ENCODE results near the gene RYR2.
A peak's percentile ranks its signal among the peaks of the same experiment; 100 is the strongest.

RYR2 gene

DNA sequence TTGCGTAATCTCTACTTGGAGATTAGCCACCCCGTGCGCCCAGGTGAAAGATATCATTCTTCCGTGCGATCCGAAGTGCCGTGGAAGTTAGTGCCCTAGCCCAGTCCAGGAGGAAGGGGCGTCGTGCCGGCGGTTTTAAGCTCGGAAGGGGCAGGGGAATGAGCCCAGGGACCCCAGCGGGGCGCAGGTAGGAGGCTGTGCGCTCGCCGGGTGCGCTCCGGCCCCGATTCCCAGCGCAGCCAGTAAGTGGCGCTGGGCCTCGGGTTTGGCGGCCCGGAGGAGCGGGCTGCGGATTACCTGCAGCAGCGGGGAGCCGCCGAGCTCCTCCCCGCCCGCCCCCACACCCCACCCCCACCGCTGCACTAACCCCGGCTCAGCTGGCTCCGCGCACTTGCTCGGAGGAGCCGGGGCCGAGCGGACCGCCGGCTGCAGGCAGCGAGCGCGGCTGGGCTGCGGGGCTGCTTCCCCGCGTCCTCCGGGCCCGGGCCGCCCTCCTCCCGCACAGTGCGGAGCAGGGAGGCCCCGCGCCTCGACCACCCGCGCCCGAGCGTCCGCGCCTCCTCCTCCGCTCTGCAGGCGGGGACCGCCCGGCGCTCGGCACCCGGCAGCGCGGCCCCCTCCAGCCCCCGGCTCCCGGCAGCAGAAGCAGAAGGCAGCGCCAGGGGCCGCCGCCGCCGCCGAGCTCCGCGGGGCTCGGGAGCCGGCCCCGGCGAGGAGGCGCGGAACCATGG lies at the start of gene RYR2:
RYR2 (plus strand) TSS at position 390 of the 731 bp plus-strand sequence; CDS start at position 728, 338 bp downstream.
- Mint-ChIP-seq H3K27me3 (peaks cover 43% of the 10 kb centered on the region), H3K4me1 (peaks cover 9% of the 10 kb centered on the region), H3K4me3 (peak within 1 kb of the TSS; percentile 43), H3K9me3 (no peaks in the 10 kb centered on the region), H3K36me3 (no peaks in the 10 kb centered on the region), H3K27ac (no peak within 1 kb of the TSS)

- Mint-ChIP-seq H3K9me3 (peaks cover 23% of the 10 kb centered on the region), H3K4me3 (no peak overlapping the region), H3K36me3 (no peaks in the 10 kb centered on the region), H3K27me3 (peaks cover 5% of the 10 kb centered on the region), H3K27ac (no peak overlapping the region), H3K4me1 (no peaks in the 10 kb centered on the region)
These were observed 49.5 kb upstream of the RYR2 start for GRCh38 chr1:236992449-236992848.

DNA sequence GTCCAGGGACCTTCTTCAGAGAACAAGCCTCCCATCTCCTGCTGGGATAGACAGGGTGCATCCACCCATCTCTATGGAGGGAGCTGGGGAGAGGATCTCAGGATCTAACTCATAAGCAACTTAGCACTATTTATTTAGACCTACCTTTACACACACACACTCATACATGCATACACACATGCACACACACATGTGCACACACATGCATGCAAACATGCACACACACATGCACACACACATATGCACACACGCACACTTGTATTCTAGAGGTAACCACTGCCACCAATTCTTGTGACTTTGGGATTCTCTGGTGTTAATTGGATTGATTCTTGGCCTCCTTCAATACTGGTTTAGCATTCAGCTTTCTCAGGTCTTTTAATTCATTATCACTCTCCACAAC lies 47.5 kb upstream of the RYR2 start:
- peaks cover 16% of the 10 kb centered on the region for H3K9me3 Mint-ChIP-seq
- H3K36me3 Mint-ChIP-seq, result no peaks in the 10 kb centered on the region
- peaks cover 5% of the 10 kb centered on the region for H3K27me3 Mint-ChIP-seq
- H3K4me1 Mint-ChIP-seq, result no peaks in the 10 kb centered on the region
- no peak overlapping the region for H3K27ac Mint-ChIP-seq
- no peak overlapping the region for H3K4me3 Mint-ChIP-seq

DNA sequence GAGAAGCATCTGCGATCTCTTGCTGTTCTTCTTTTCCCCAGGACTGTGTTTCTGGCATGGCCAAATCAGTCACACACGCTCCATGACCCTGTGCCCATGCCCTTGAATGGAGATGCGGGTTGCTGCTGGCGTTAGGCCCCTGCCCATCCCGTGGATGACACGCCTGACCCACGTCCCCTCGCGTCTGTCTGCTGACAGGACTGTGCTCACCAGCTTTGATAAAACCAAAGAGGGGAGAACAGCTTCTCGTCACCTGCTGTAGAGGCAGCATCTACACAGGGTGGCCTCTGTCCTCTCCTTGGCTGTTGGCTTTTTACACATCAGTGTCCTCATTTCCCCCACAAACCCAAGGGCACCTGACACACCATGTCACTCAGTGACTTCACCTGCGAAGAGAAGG lies 44.6 kb upstream of the RYR2 start:
- Mint-ChIP-seq H3K36me3 (no peaks in the 10 kb centered on the region), H3K4me1 (no peaks in the 10 kb centered on the region), H3K9me3 (no peaks in the 10 kb centered on the region), H3K27ac (no peak overlapping the region), H3K27me3 (peaks cover 2% of the 10 kb centered on the region), H3K4me3 (no peak overlapping the region)

GRCh38 chr1:236997882-236998281 lies 44.1 kb upstream of the RYR2 start:
- Mint-ChIP-seq H3K36me3 (no peaks in the 10 kb centered on the region), H3K4me1 (no peaks in the 10 kb centered on the region), H3K27me3 (peaks cover 1% of the 10 kb centered on the region), H3K4me3 (no peak overlapping the region), H3K9me3 (no peaks in the 10 kb centered on the region), H3K27ac (no peak overlapping the region)

DNA sequence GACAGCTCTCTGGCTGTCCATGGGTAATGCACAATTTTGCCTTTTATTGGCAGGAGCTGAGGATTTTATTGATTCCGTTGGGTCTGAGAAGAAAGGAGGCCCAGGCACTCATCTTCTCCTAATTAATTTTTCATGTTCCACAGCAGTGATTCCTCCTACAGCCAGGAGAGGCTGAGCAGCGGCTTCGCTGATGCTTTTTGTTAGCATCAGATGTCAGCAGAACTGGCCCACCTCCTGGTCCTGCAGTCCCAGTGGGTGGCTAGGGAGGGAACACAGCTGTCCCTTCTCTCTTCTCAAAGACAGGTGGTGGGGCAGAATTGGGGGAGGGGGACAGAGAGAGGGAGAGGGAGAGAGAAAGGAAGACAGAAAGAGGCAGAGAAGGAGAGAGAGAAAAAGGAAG lies 43.4 kb upstream of the RYR2 start:
- H3K9me3 Mint-ChIP-seq, result no peaks in the 10 kb centered on the region
- no peak overlapping the region for H3K27ac Mint-ChIP-seq
- no peak overlapping the region for H3K4me3 Mint-ChIP-seq
- H3K27me3 Mint-ChIP-seq, result peaks cover under 1% of the 10 kb centered on the region
- no peaks in the 10 kb centered on the region for H3K4me1 Mint-ChIP-seq
- H3K36me3 Mint-ChIP-seq, result no peaks in the 10 kb centered on the region

GRCh38 chr1:237000191-237000590 lies 41.8 kb upstream of the RYR2 start:
- no peak overlapping the region for H3K4me3 Mint-ChIP-seq
- H3K27ac Mint-ChIP-seq, result no peak overlapping the region
- no peaks in the 10 kb centered on the region for H3K27me3 Mint-ChIP-seq
- no peaks in the 10 kb centered on the region for H3K9me3 Mint-ChIP-seq
- no peaks in the 10 kb centered on the region for H3K4me1 Mint-ChIP-seq
- H3K36me3 Mint-ChIP-seq, result no peaks in the 10 kb centered on the region

GRCh38 chr1:237003516-237003915 lies 38.5 kb upstream of the RYR2 start:
- Mint-ChIP-seq H3K4me3 (no peak overlapping the region), H3K4me1 (no peaks in the 10 kb centered on the region), H3K9me3 (no peaks in the 10 kb centered on the region), H3K27me3 (no peaks in the 10 kb centered on the region), H3K36me3 (no peaks in the 10 kb centered on the region), H3K27ac (no peak overlapping the region)

- no peaks in the 10 kb centered on the region for H3K36me3 Mint-ChIP-seq
- no peaks in the 10 kb centered on the region for H3K4me1 Mint-ChIP-seq
- H3K9me3 Mint-ChIP-seq, result no peaks in the 10 kb centered on the region
- H3K27ac Mint-ChIP-seq, result no peak within 1 kb of the TSS
- H3K27me3 Mint-ChIP-seq, result no peaks in the 10 kb centered on the region
- H3K4me3 Mint-ChIP-seq, result no peak within 1 kb of the TSS
These were observed 37.9 kb upstream of the RYR2 start, which contains the start of gene MT1HL1 for GRCh38 chr1:237004116-237004515. Gene MT1HL1, minus strand, starts transcription at chr1:237004441. Its CDS starts 69 bp downstream, at chr1:237004372.

DNA sequence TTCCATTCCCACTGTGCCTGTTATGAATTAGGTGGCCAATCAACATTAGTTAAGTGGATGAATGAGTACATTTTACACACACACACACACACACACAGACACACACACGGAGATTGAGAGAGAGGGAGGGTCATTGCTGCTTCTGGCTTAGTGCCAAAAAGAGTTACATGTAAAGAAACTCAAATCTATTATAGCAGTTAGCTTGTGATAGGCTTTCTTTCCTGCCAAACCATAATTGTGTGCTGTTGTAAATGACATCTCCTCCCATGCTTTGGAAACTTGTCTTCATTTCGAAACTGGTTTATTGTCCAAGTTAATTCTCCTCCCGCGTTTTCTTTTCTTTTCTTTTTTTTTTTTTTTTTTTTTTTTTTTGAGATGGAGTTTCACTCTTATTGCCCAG lies 36.3 kb upstream of the RYR2 start:
- Mint-ChIP-seq H3K9me3 (no peaks in the 10 kb centered on the region), H3K36me3 (no peaks in the 10 kb centered on the region), H3K4me1 (no peaks in the 10 kb centered on the region), H3K27me3 (peaks cover 3% of the 10 kb centered on the region), H3K4me3 (no peak overlapping the region), H3K27ac (no peak overlapping the region)

- no peak overlapping the region for H3K4me3 Mint-ChIP-seq
- H3K36me3 Mint-ChIP-seq, result no peaks in the 10 kb centered on the region
- H3K9me3 Mint-ChIP-seq, result no peaks in the 10 kb centered on the region
- H3K4me1 Mint-ChIP-seq, result no peaks in the 10 kb centered on the region
- peaks cover 3% of the 10 kb centered on the region for H3K27me3 Mint-ChIP-seq
- H3K27ac Mint-ChIP-seq, result no peak overlapping the region
These were observed 34.7 kb upstream of the RYR2 start for GRCh38 chr1:237007147-237007881.

GRCh38 chr1:237009611-237010010 lies 32.4 kb upstream of the RYR2 start:
- Mint-ChIP-seq H3K36me3 (no peaks in the 10 kb centered on the region), H3K4me3 (no peak overlapping the region), H3K27ac (no peak overlapping the region), H3K9me3 (no peaks in the 10 kb centered on the region), H3K4me1 (no peaks in the 10 kb centered on the region), H3K27me3 (peaks cover 3% of the 10 kb centered on the region)

DNA sequence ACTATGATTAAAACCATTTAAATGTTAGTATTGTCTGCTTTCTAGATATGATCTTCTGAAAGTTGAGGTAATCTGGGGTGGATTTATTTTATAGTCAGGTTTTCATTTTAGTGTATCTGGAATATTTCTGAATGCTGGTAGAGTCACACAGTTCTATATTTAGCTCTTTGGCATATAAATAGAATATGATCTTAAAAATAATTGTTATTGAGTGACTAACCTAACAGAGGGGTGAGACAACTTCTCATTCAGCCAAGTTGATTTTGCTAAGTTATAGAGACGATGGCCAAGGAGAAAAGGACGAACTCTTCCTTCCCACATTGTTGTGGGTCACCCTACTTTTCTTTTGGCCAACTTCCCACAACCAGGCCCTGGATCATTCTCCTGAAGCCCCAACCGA lies 30.6 kb upstream of the RYR2 start:
- Mint-ChIP-seq H3K4me3 (no peak overlapping the region), H3K27me3 (peaks cover 5% of the 10 kb centered on the region), H3K36me3 (no peaks in the 10 kb centered on the region), H3K4me1 (no peaks in the 10 kb centered on the region), H3K9me3 (no peaks in the 10 kb centered on the region), H3K27ac (no peak overlapping the region)

- H3K9me3 Mint-ChIP-seq, result no peaks in the 10 kb centered on the region
- H3K36me3 Mint-ChIP-seq, result no peaks in the 10 kb centered on the region
These were observed 29.6 kb upstream of the RYR2 start for GRCh38 chr1:237012361-237012760.

GRCh38 chr1:237012788-237013383 lies 29.1 kb upstream of the RYR2 start:
- H3K9me3 Mint-ChIP-seq, result no peaks in the 10 kb centered on the region
- peaks cover 5% of the 10 kb centered on the region for H3K27me3 Mint-ChIP-seq
- H3K4me3 Mint-ChIP-seq, result no peak overlapping the region
- H3K4me1 Mint-ChIP-seq, result no peaks in the 10 kb centered on the region
- H3K27ac Mint-ChIP-seq, result no peak overlapping the region
- H3K36me3 Mint-ChIP-seq, result no peaks in the 10 kb centered on the region

More at GRCh38 chr1:237012361-237012760, 29.6 kb upstream of the RYR2 start:
- H3K4me3 Mint-ChIP-seq, result no peak overlapping the region
- peaks cover 5% of the 10 kb centered on the region for H3K27me3 Mint-ChIP-seq
- H3K4me1 Mint-ChIP-seq, result no peaks in the 10 kb centered on the region
- no peak overlapping the region for H3K27ac Mint-ChIP-seq

GRCh38 chr1:237013608-237014007 lies 28.4 kb upstream of the RYR2 start:
- Mint-ChIP-seq H3K9me3 (no peaks in the 10 kb centered on the region), H3K27ac (no peak overlapping the region), H3K27me3 (peaks cover 6% of the 10 kb centered on the region), H3K4me1 (no peaks in the 10 kb centered on the region), H3K4me3 (no peak overlapping the region), H3K36me3 (no peaks in the 10 kb centered on the region)
